T-helper 9 cell (primary cell): ENCODE measurements around the gene PNRC2.
"Not testable (repeated sequence)": the region's sequence is repeated elsewhere in the genome, so short reads cannot be mapped to it uniquely, and the experiment has no call there.

Experiments used
- DNase-seq: peaks from one replicate; pipeline ENCODE4 v3.0.0-alpha.2; 2020

PNRC2 gene

DNA sequence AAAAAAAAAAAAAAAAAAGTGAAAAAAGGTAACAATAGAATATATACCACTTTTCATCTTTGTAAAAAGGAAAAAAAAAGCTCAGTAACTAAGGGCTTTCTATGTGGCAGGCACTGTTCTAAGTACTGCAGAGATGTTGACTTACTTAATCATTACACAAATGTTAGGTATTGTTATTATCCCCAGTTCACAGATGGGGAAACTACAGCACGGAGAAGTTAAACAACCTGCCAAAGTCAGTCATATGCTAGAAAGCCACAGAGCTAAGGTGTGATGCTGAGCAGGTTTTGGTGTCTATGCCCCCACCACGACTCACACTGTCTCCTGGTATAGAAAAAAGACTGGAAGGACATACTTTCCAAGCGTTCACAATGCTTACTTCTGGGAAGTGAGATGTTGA is 6.6 kb upstream of the PNRC2 start:
- no peak for DNase-seq

- DNase-seq = no peak
Observed at GRCh38 chr1:23957096-23957495, 2.5 kb upstream of the PNRC2 start.

DNA sequence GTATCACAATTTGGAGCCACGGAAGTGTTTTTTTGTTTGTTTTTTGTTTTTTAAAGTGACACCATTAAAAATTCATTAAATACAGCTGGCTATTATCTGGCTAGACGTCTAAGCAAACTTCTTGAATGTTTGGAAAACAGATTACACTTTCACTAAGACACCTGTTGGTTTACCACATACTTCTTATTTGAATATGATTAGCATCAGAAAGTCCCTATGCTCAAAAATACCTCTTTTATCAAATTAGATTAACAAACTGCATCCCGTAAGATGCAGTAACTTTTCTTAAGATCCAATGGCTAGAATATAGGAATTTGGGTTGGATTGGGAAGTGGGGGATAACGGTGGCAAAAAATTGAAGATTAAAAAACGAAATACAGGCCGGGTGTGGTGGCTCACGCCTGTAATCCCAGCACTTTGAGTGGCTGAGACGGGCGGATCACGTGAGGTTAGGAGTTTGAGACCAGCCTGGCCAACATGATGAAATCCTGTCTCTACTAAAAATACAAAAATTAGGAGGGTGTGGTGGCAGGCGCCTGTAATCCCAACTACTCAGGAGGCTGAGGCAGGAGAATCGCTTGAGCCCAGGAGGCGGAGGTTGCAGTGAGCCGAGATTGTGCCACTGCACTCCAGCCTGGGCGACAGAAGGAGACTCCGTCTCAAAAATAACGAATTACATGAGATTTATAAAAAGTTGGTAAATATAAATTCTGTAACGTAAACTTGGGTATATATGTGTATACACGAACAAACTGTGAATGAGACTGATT is 1.4 kb upstream of the PNRC2 start:
- not testable (repeated sequence) for DNase-seq

- DNase-seq = peak; percentile 77
Observed at GRCh38 chr1:23958810-23959460, 693 bp upstream of the PNRC2 start.

- no peak for DNase-seq
Observed at GRCh38 chr1:23960291-23961020, 828 bp downstream of the PNRC2 start.

DNA sequence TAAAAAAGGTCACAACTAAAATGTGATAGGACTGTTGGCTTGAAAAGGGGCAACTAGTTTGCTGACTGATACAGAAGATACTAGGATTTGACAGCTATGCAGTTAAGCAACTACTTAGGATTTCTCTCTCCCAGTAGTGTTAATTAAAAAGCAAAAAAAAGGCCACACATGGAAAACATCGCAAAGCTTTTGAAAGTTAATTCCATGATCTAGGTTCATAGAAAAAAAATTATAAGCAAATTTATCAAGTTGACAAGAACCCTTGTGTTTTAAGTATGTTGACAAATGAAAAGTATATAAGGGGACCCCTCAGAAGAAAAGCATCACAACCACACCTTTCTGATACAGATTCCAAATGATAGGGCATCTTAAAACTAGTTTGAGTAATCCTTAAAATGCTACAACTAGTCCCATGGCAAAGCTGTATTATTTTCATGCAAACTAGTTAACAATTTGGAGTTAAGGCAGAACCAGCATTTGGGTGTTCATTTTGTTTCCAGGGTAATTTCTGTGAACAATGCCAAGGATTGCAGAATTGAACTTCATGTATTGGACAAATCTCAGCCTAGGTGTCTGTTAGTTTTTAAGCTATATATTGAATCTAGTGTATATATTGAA is 4.1 kb downstream of the PNRC2 start:
- no peak for DNase-seq

GRCh38 chr1:23964235-23964668 is 4.6 kb downstream of the PNRC2 start:
- no peak for DNase-seq

- no peak for DNase-seq
Observed at GRCh38 chr1:23964790-23965740, 5.4 kb downstream of the PNRC2 start.

DNA sequence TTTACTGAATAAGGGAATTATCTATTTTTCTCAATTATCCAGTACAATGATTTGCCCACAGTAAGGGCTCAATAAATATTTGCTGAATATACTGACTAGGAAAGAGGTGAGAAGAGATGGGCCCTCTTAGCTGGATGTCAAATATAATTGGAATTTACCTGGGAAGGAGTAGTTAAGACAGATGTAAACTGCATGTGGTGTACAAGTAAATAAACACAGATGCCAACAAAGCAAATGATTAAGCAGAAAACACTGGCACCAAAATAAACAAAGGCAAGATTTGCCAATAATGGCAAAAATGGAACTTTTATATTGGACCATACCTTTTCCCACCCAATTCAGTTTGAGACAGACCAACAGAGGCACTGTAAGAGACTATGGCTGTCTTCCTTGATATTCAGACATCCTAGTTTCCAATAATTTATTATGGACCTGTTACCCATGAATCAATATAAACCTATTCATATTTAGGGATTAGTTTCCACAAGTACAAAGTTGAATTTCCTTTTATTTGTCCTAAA is 7.4 kb downstream of the PNRC2 start:
- DNase-seq = no peak

DNA sequence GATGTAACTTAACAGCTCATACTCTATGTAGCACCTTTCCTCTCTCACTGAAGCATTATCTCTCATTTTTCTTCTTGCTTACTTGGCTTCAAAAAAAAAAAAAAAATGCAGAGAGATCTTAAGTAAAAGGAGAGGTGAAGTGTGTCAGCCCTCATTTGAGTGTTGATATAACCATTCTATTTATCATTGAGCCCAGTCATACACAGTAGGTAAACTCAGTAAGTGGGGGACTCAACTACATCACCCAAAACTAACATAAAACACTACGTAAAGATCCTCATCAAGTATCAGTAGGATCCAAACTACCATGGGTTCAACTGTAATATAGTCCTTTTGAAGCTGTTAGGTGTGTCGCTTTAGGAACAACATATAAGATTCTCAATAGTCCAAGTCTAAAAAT is 8.2 kb downstream of the PNRC2 start:
- DNase-seq = no peak

DNA sequence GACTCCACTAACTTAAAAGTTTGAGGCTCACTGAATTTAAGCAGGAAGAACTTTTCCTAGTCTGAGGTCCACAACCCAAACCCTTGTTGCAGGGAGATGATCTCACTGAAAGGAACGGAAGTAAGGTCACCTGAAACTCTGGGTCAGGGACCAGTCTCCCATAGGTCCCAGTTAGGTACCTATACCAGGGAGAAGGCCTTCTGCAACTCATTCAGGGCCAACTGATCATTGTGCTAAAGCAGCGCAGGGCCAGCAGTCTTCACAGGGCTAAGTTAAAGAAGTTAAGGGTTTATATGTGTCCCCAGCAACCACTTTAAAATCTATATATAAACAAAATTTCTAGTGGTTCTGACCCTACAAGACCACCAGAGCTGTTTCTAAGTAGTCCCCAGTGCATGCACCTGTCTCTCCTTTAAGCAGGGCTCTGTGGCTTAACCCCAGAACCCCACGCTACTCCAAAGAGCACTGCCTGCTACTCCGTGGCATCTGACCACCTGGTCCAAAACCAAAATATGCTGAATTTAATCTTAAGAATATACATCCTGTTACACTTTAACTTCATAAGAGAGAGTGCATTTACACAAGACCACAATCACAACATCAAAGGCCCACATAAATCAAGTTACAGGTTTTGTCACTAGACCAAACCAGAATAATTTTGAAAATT is 17.7 kb downstream of the PNRC2 start:
- DNase-seq = no peak

DNA sequence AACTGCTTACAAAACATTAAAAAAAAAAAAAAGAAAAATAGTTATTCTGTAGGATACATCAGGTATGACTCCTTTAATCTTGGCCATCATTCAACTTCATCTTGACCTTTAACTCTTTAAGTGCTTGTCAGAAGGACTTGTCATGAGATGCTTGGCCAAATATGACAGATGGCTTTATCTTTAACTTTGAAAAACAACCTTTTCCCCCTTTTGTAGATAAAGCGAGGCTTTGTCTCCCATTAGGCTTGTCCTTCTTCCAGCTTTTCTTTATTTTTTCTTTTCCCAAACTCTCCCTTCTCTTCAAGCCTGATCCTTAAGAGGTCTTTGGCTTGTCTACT is 18.2 kb downstream of the PNRC2 start:
- no peak for DNase-seq

DNA sequence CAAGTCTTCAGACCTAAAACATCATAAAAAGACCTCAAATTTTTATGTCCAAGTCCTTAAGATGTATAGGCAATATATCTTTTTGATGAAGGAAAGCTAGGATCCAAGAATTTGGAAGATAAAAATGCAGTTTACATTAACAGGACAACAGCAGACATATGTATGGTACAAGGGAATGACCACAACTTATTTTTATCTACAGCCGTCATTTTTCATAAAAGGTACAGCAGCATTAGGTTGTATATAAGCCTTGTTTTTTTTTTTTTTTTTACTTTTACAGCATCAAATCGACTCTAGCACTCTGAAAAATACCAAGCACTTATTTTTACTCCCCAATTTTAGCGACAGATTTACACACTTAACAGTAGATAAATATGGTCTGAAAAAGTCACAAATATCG is 19.2 kb downstream of the PNRC2 start:
- DNase-seq = no peak

- no peak for DNase-seq
Observed at GRCh38 chr1:23979387-23979880, 19.8 kb downstream of the PNRC2 start.

DNA sequence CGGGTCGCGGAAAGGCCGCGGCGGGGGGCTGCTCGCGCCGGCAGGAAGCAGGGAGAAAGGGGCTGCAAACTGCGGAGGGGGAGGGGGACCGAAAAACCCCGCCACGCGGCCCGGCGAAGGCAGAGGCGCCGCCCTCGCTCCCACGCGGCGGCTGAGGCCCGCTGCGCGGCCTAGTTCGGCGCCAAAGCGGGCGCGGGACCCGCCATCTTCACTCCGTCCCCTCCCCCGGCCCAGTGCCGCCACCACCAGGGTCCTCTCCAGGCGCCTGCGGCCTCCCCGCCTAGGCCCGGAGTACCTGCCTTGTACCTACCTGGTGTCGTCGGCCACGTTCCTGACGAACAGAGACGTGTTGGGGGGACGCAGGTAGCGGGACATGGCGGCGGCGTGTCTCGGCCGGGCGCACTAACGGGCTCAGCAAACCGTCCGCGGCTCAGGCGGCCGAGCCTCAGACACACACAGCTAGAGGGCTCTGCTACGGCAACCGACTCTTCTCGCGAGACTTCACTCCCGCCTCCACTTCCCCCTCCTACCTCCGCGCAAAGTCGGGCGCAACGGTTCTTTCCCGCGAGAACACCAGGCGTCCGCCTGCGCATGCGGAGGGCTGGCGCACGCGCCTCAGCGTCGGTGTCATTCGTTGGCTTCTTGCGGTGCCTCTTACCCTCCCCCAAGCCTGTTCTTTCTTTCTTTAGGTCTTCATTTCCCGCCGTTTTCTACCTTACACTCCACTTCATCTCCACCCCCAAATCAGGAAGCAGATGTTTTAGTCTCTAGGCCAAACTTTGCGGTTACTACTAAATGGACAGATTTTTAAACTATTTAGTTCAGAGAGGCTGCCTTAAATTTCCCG is 20.5 kb downstream of the PNRC2 start, which contains the start of gene SRSF10:
Gene SRSF10 (minus strand): TSS at position 447 of the 847 bp plus-strand sequence. CDS start 72 bp downstream, at position 375.
- peak; percentile 93 for DNase-seq

- DNase-seq = no peak
Observed at GRCh38 chr1:23980728-23981070, 21.1 kb downstream of the PNRC2 start.

GRCh38 chr1:23984417-23985186 is 25.0 kb downstream of the PNRC2 start:
- no peak for DNase-seq

GRCh38 chr1:23987038-23987437 is 27.4 kb downstream of the PNRC2 start:
- DNase-seq = not testable (repeated sequence)

- DNase-seq = no peak
Observed at GRCh38 chr1:23989263-23989662, 29.6 kb downstream of the PNRC2 start.
